Stimulated activated CD4-positive, alpha-beta T cell treated with anti-CD3 and anti-CD28 coated beads, Interleukin-1b, Interleukin-23, amount 100 ng/mL, for 24 hours (primary cell): ENCODE data around the gene ZBTB37.
"Not testable (repeated sequence)": the region's sequence is repeated elsewhere in the genome, so short reads cannot be mapped to it uniquely, and the experiment has no call there.

ENCODE experiments used
- DNase-seq, 4 experiments: peaks; one replicate each; pipeline ENCODE4 v3.0.0-alpha.2; 2020; ENCODE audit warnings: low read depth in 4 of 4, low spot score in 1 of 4

The ZBTB37 gene

GRCh38 chr1:173868266-173869020 lies at the start of gene ZBTB37:
TSS of gene ZBTB37 (plus strand) at chr1:173868380. CDS start at chr1:173870226, 1,846 bp downstream.
- DNase-seq = peak; percentile 83 to 96 (median 88)

- DNase-seq = no peak
Measured at GRCh38 chr1:173818459-173818858, 49.7 kb upstream of the ZBTB37 start.

GRCh38 chr1:173821680-173822079 lies 46.5 kb upstream of the ZBTB37 start:
- no peak for DNase-seq

- no peak for DNase-seq
Measured at GRCh38 chr1:173823781-173824314, 44.3 kb upstream of the ZBTB37 start.

- DNase-seq = peak; percentile 61 to 85 (median 74)
Measured at GRCh38 chr1:173824315-173825081, 43.7 kb upstream of the ZBTB37 start, which contains the start of the genes CENPL and DARS2. TSS of gene CENPL (minus strand) at chr1:173824883. CDS start at chr1:173811299, 13,584 bp downstream. TSS of gene DARS2 (plus strand) at chr1:173824673. CDS start at chr1:173825230, 557 bp downstream.

- DNase-seq = no peak
Measured at GRCh38 chr1:173827611-173828010, 40.6 kb upstream of the ZBTB37 start.

- no peak for DNase-seq
Measured at GRCh38 chr1:173832748-173833147, 35.4 kb upstream of the ZBTB37 start.

- DNase-seq = no peak
Measured at GRCh38 chr1:173852105-173852504, 16.1 kb upstream of the ZBTB37 start.

- no peak for DNase-seq
Measured at GRCh38 chr1:173853074-173853473, 15.1 kb upstream of the ZBTB37 start.

GRCh38 chr1:173856014-173856413 lies 12.2 kb upstream of the ZBTB37 start:
- DNase-seq = no peak

GRCh38 chr1:173856903-173857302 lies 11.3 kb upstream of the ZBTB37 start:
- no peak for DNase-seq

- DNase-seq = no peak
Measured at GRCh38 chr1:173857363-173857917, 10.7 kb upstream of the ZBTB37 start.

GRCh38 chr1:173859547-173859946 lies 8.6 kb upstream of the ZBTB37 start:
- DNase-seq = not testable (repeated sequence)

- no peak for DNase-seq
Measured at GRCh38 chr1:173860065-173860464, 8.1 kb upstream of the ZBTB37 start.

GRCh38 chr1:173861731-173862145 lies 6.4 kb upstream of the ZBTB37 start:
- peak in 2 of 4 experiments; percentile 36 for DNase-seq

- DNase-seq = peak in 2 of 4 experiments; percentile 40 to 44
Measured at GRCh38 chr1:173862146-173862768, 5.9 kb upstream of the ZBTB37 start.

GRCh38 chr1:173862769-173863223 lies 5.4 kb upstream of the ZBTB37 start:
- no peak for DNase-seq

- DNase-seq = no peak
Measured at GRCh38 chr1:173863224-173864161, 4.7 kb upstream of the ZBTB37 start.

- DNase-seq = no peak
Measured at GRCh38 chr1:173864179-173864867, 3.9 kb upstream of the ZBTB37 start.
